OCI-LY3 (cell line): ENCODE measurements around the gene AK1.

Experiments
- H2AFZ ChIP-seq: fragments of 200-600, 300-600 bp; shearing (Covaris generic); 2 replicates; pipeline ENCODE4 v1.6.0; 2014; ENCODE audit warnings: antibody characterized with exemption, low read depth, low read length
- H3K27ac ChIP-seq: fragments of 200-600, 300-600 bp; sonication (generic); 2 replicates; pipeline ENCODE4 v1.5.1; 2014; ENCODE audit warnings: mild to moderate bottlenecking, low read length, moderate library complexity, mixed read lengths
- H3K27me3 ChIP-seq: fragments of 200-600, 300-600 bp; sonication (generic); 2 replicates; pipeline ENCODE4 v1.6.1; 2014; ENCODE audit warnings: low read depth, low read length, mixed read lengths
- H3K36me3 ChIP-seq: fragments of 200-600, 300-600 bp; sonication (generic); replicated peaks from 2 replicates; pipeline ENCODE3; 2014; ENCODE audit warnings: low read depth, low read length, mixed read lengths
- H3K4me1 ChIP-seq: fragments of 300-600, 200-600 bp; sonication (generic); 2 replicates; pipeline ENCODE4 v1.6.1; 2014; ENCODE audit warnings: low read length, mixed read lengths
- H3K4me2 ChIP-seq: fragments of 200-600, 300-600 bp; sonication (generic); 2 replicates; pipeline ENCODE4 v1.6.1; 2014; ENCODE audit warnings: low read length, mixed read lengths
- H3K4me3 ChIP-seq: fragments of 300-600, 200-600 bp; sonication (generic); 2 replicates; pipeline ENCODE4 v1.5.1; 2014; ENCODE audit warnings: antibody characterized with exemption, mild to moderate bottlenecking, low read length, moderate library complexity
- H3K79me2 ChIP-seq: fragments of 300-600, 200-600 bp; shearing (Covaris generic); 2 replicates; pipeline ENCODE4 v1.6.1; 2014; ENCODE audit warnings: mild to moderate bottlenecking, low read length, mixed read lengths
- H3K9ac ChIP-seq: fragments of 300-600, 200-600 bp; shearing (Covaris generic); 2 replicates; pipeline ENCODE4 v1.6.0; 2014; ENCODE audit warnings: mild to moderate bottlenecking, low read length, moderate library complexity
- H3K9me3 ChIP-seq: fragments of 200-600, 300-600 bp; shearing (Covaris generic); 2 replicates; pipeline ENCODE4 v1.6.1; 2014; ENCODE audit warnings: low read length, mixed read lengths; ENCODE audit not compliant: insufficient read depth
- H4K20me1 ChIP-seq: fragments of 200-600, 300-600 bp; sonication (generic); 2 replicates; pipeline ENCODE4 v1.6.1; 2016; ENCODE audit warnings: low read length, mixed read lengths; ENCODE audit not compliant: insufficient read depth
- EZH2phosphoT487 ChIP-seq: fragments of 200-600 bp; shearing (Covaris generic); IDR thresholded peaks from 2 replicates; pipeline ENCODE4 v1.6.1; 2018; ENCODE audit warnings: antibody characterized with exemption, mixed run types, low read depth
- TF ChIP-seq, protein P1 (sequence below): fragments of 200-600, 300-600 bp; sonication (generic); IDR thresholded peaks from 2 replicates; pipeline ENCODE4 v1.5.1; 2014; ENCODE audit warnings: antibody characterized with exemption, low read length, low read depth

The AK1 gene

DNA sequence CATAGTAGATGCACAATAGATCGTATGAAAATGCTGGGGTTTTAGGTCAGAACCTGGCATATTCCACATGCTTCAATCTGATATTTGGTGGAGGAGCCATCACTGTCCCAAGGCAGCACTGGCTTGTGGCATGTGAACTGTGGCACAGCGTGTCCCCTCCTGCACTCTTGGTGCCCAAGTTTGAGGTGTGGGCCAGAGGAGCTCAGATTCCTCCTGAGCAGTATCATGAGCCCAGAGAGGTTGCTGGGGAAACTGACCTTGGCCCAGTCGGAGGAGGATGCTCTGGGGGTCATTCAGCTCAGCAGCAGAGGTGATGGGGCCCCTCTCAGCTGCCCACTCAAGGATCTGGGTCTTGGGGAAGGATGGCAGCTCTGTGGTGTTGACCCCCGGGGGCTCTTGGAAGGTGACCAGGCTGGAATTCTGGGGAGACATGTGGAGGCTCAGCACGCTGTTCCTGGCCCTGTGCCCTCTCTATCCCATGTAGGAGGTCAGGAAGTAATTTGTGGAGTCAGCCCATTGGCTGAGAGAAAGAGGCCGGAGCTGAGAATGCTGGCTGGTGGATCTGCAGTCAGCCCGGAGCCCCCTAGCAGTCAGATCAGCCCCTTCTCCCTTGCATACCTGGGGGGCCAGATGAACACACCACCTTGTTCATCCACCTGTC, 51.1 kb downstream of the AK1 start:
- Histone ChIP-seq H4K20me1 (no peaks in the 10 kb centered on the region), H2AFZ (no peak overlapping the region), H3K4me3 (no peak overlapping the region), H3K36me3 (no peaks in the 10 kb centered on the region), H3K79me2 (no peaks in the 10 kb centered on the region), H3K9ac (no peak overlapping the region), H3K9me3 (no peaks in the 10 kb centered on the region), H3K27ac (no peak overlapping the region), H3K27me3 (0 out of 2 replicates have a peak, but pooled peaks cover 3% of the 10 kb centered on the region), H3K4me1 (no peaks in the 10 kb centered on the region), H3K4me2 (0 out of 2 replicates have a peak overlapping the region, but pooled peaks have one; percentile 27)
- no peak for TF ChIP-seq EZH2phosphoT487
- TF ChIP-seq, protein P1, sequence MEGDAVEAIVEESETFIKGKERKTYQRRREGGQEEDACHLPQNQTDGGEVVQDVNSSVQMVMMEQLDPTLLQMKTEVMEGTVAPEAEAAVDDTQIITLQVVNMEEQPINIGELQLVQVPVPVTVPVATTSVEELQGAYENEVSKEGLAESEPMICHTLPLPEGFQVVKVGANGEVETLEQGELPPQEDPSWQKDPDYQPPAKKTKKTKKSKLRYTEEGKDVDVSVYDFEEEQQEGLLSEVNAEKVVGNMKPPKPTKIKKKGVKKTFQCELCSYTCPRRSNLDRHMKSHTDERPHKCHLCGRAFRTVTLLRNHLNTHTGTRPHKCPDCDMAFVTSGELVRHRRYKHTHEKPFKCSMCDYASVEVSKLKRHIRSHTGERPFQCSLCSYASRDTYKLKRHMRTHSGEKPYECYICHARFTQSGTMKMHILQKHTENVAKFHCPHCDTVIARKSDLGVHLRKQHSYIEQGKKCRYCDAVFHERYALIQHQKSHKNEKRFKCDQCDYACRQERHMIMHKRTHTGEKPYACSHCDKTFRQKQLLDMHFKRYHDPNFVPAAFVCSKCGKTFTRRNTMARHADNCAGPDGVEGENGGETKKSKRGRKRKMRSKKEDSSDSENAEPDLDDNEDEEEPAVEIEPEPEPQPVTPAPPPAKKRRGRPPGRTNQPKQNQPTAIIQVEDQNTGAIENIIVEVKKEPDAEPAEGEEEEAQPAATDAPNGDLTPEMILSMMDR = no peak

DNA sequence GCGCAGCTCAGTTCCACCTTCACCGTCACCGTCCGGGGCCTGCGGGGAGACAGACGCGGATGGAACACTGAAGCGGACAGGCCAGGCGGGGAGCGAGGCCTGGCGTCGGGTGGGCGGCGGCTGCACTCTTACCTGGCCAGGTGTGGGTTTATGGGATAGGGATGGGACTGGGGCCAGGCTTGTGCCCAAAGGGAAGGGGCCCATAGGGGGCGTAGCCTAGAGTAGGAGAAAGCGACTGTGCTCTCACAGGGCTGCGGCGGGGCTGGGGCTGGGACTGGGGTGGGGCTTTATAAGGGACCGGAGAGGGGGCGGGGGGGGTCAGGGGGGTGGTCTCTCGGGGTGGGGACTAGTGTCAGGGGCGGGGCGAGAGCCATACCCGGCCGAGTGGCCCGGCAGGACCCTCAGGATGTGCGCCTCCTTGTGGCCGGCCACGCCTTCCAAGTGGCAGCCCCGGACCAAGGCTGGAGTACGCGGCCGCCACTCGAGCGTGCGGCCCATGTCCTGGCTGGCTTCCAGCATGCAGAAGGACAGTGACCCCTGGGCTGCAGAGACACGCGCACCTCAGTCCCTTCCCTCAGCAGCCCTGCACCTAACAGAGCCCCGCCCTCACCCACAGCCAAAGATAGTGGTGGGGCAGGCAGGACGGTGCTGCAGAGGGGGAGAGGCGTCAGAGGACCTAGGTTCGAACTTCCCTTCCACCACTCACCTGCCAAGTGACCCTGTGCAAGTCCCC, 52.0 kb downstream of the AK1 start:
- no peak for TF ChIP-seq EZH2phosphoT487
- TF ChIP-seq, protein P1 = peak; percentile 48
- Histone ChIP-seq H3K27ac (no peak overlapping the region), H3K4me1 (no peaks in the 10 kb centered on the region)

DNA sequence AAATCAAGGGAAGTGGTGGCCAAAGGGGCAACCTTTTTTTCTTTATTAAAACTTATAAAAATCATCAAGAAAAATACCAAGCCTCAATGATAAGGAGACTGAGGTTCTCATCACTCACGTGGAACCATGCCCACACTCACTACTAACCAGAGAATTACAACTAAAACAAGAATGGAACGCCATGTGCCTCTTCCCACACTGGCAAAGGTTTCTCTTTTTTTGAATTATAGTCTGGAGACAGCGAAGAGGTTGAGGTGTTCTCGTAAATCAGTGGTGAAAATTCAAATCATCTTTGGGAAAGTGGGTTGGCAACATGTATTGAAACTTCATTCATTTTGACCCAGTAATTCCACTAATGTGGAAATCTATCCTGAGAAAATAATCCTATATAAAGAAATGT, 55.4 kb downstream of the AK1 start:
- H3K79me2 ChIP-seq = no peaks in the 10 kb centered on the region
- no peaks in the 10 kb centered on the region for H4K20me1 ChIP-seq
- no peak overlapping the region for H3K27ac ChIP-seq
- TF ChIP-seq, protein P1 = no peak
- no peak for TF ChIP-seq EZH2phosphoT487
- H3K4me1 ChIP-seq = no peaks in the 10 kb centered on the region
- 0 out of 2 replicates have a peak, but pooled peaks cover 3% of the 10 kb centered on the region for H3K27me3 ChIP-seq
- no peak overlapping the region for H3K4me3 ChIP-seq
- H3K9ac ChIP-seq = no peak overlapping the region
- no peak overlapping the region for H3K4me2 ChIP-seq
- no peaks in the 10 kb centered on the region for H3K9me3 ChIP-seq
- H3K36me3 ChIP-seq = no peaks in the 10 kb centered on the region
- no peak overlapping the region for H2AFZ ChIP-seq

More for the DNA sequence above, 52.0 kb downstream of the AK1 start:
- Histone ChIP-seq H2AFZ (no peak overlapping the region), H3K27me3 (0 out of 2 replicates have a peak, but pooled peaks cover 3% of the 10 kb centered on the region), H3K4me3 (peak overlapping the region; percentile 22; the same call in 1 of the 2 replicates), H3K9me3 (no peaks in the 10 kb centered on the region), H3K79me2 (no peaks in the 10 kb centered on the region), H3K36me3 (no peaks in the 10 kb centered on the region), H3K4me2 (peak overlapping the region; percentile 27), H3K9ac (no peak overlapping the region), H4K20me1 (no peaks in the 10 kb centered on the region)

DNA sequence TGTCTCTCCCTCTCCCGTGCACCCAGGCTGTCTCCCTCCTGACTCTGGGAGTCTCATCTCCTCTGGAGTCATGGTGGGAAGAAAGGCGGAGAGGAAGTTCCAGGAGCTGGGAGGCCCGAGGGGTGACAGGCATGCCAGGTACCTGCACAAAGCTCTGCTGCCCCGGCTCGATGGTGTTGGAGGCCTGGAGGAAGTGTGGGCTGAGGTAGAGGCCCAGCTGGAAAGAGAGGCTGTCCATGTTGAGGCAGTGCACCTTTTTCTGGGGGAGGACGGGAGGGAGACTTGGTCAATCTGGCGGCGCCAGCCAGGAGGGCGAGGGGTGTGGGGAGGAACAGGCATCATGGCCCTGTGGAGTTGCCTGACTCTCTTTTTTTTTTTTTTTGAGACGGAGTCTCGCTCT, 58.9 kb downstream of the AK1 start:
- Histone ChIP-seq H3K27ac (no peak overlapping the region), H3K9ac (no peak overlapping the region), H2AFZ (no peak overlapping the region), H4K20me1 (no peaks in the 10 kb centered on the region), H3K27me3 (no peaks in the 10 kb centered on the region), H3K79me2 (no peaks in the 10 kb centered on the region), H3K36me3 (peaks cover 12% of the 10 kb centered on the region), H3K4me2 (no peak overlapping the region), H3K4me1 (no peaks in the 10 kb centered on the region), H3K9me3 (no peaks in the 10 kb centered on the region), H3K4me3 (no peak overlapping the region)
- TF ChIP-seq, protein P1 = no peak
- no peak for TF ChIP-seq EZH2phosphoT487
